Stimulated activated CD8-positive, alpha-beta memory T cell treated with anti-CD3 and anti-CD28 coated beads, Interleukin-4, amount 100 ng/mL, for 48 hours (primary cell): ENCODE results near the gene HYAL2.
A peak's percentile ranks its signal among the peaks of the same experiment; 100 is the strongest.

Experiments
- DNase-seq: peaks from one replicate; pipeline ENCODE4 v3.0.0-alpha.2; 2020

HYAL2 gene

GRCh38 chr3:50322386-50323091, at the start of gene HYAL2:
TSS of gene HYAL2 (minus strand) at chr3:50322745. CDS start at chr3:50320489, 2,256 bp downstream.
- DNase-seq = no peak

GRCh38 chr3:50371133-50371685, 48.7 kb upstream of the HYAL2 start:
- no peak for DNase-seq

GRCh38 chr3:50370594-50370993, 48.0 kb upstream of the HYAL2 start:
- no peak for DNase-seq

GRCh38 chr3:50369012-50369670, 46.6 kb upstream of the HYAL2 start:
- no peak for DNase-seq

GRCh38 chr3:50365842-50366220, 43.3 kb upstream of the HYAL2 start:
- DNase-seq = no peak

- DNase-seq = peak; percentile 95
Observed at GRCh38 chr3:50365080-50365841, 42.7 kb upstream of the HYAL2 start.

GRCh38 chr3:50364573-50365079, 42.1 kb upstream of the HYAL2 start:
- DNase-seq = no peak

- no peak for DNase-seq
Observed at GRCh38 chr3:50359760-50360110, 37.2 kb upstream of the HYAL2 start.

GRCh38 chr3:50358911-50359759, 36.6 kb upstream of the HYAL2 start, which contains the start of gene TMEM115:
TSS of gene TMEM115 (minus strand) at chr3:50359521. CDS start at chr3:50359063, 458 bp downstream.
- DNase-seq = peak; percentile 96

- no peak for DNase-seq
Observed at GRCh38 chr3:50358355-50358910, 35.9 kb upstream of the HYAL2 start.

GRCh38 chr3:50357481-50357880, 34.9 kb upstream of the HYAL2 start:
- no peak for DNase-seq

GRCh38 chr3:50356553-50356952, 34.0 kb upstream of the HYAL2 start:
- DNase-seq = no peak

- DNase-seq = no peak
Observed at GRCh38 chr3:50355829-50356552, 33.4 kb upstream of the HYAL2 start.

- DNase-seq = no peak
Observed at GRCh38 chr3:50354850-50355249, 32.3 kb upstream of the HYAL2 start.

- DNase-seq = no peak
Observed at GRCh38 chr3:50354186-50354764, 31.7 kb upstream of the HYAL2 start.

GRCh38 chr3:50353245-50354004, 30.9 kb upstream of the HYAL2 start:
- no peak for DNase-seq

GRCh38 chr3:50352781-50353180, 30.2 kb upstream of the HYAL2 start:
- DNase-seq = no peak

- DNase-seq = no peak
Observed at GRCh38 chr3:50351323-50351697, 28.8 kb upstream of the HYAL2 start.

GRCh38 chr3:50350527-50351322, 28.2 kb upstream of the HYAL2 start, which contains the start of the genes CYB561D2 and NPRL2:
TSS of gene CYB561D2 (plus strand) at chr3:50350862. CDS start at chr3:50351434, 572 bp downstream.
TSS of gene NPRL2 (minus strand) at chr3:50350775. CDS start at chr3:50350652, 123 bp downstream.
- peak; percentile 100 for DNase-seq
